K562 (cell line): ENCODE data around the gene DRD1. TPM values are rescaled to one million over a fixed set of nuclear protein-coding genes. Genes with fewer than 3 reads are reported as not detected.

ENCODE experiments used
- ATAC-seq: fragments of 200-7000 bp; cut with Tn5 transposase; 3 replicates; pipeline ENCODE4 v1.9.1; 2020; ENCODE audit warnings: moderate library complexity
- BruUV-seq: library from RNA; stranded (reverse); fragments of 400-500 nt; replicated peaks from 2 replicates; lab custom pipeline; 2021; lab: Mats Ljungman, UMichigan
- CTCF ChIA-PET: fragments of 300-600 bp; formaldehyde crosslinking; extraction: SDS; loops from one replicate; lab custom pipeline; 2021; ENCODE audit warnings: low intra/inter-chr PET ratio; lab: Yijun Ruan, JAX
- POLR2A ChIA-PET: fragments of 300-600, 350-650 bp; sonication (Branson Sonifier 250); formaldehyde crosslinking; extraction: SDS; loops from one replicate; lab custom pipeline; 2021; ENCODE audit warnings: antibody characterized with exemption, inconsistent platforms; lab: Yijun Ruan, JAX
- DNase-seq, 4 experiments: peaks; one replicate each; pipeline versions ENCODE4 v3.0.0 to v3.0.0-alpha.2; 2011 to 2018; ENCODE audit warnings: low spot score in 3 of 4, mixed read lengths in 3 of 4; ENCODE audit errors: extremely low read depth in 1 of 4
- FAIRE-seq: peaks from 2 replicates; lab custom pipeline; 2011; peaks lifted over from hg19 to GRCh38; lab: Jason Lieb, UNC
- H2AFZ ChIP-seq: 2 replicates; pipeline ENCODE4 v1.6.0; 2011; ENCODE audit warnings: low read depth, low read length, control low read depth, inconsistent platforms
- H3K27ac ChIP-seq: fragments of 200-600 bp; 3 replicates; pipeline ENCODE4 v1.8.0; 2011; ENCODE audit warnings: low read depth, mild to moderate bottlenecking, control low read depth, inconsistent platforms, low read length, moderate library complexity, mixed read lengths; ENCODE audit errors: extremely low read depth
- H3K27me3 ChIP-seq, 2 experiments: fragments of 300-600 bp in 1 of 2; 2 replicates in 1 of 2; 3 replicates in 1 of 2; pipeline versions ENCODE4 v1.6.0 to v1.8.0; 2011; ENCODE audit warnings: inconsistent platforms in 2 of 2, low read length in 2 of 2, mild to moderate bottlenecking in 1 of 2, mixed read lengths in 1 of 2, moderate library complexity in 1 of 2; ENCODE audit not compliant: control insufficient read depth in 2 of 2, insufficient read depth in 2 of 2
- H3K36me3 ChIP-seq: fragments of 300-600 bp; 3 replicates; pipeline ENCODE4 v1.8.0; 2011; ENCODE audit warnings: mild to moderate bottlenecking, low read length, inconsistent platforms; ENCODE audit not compliant: control insufficient read depth, insufficient read depth
- H3K4me1 ChIP-seq, 2 experiments: fragments of 200-600 bp in 1 of 2; replicated peaks in 1 of 2; 2 replicates in 1 of 2; 3 replicates in 1 of 2; pipeline versions ENCODE4 v1.5.1 to v1.8.0; 2011; ENCODE audit warnings: inconsistent platforms in 2 of 2, low read length in 2 of 2, mild to moderate bottlenecking in 1 of 2, mixed read lengths in 1 of 2, moderate library complexity in 1 of 2; ENCODE audit not compliant: control insufficient read depth in 2 of 2, insufficient read depth in 2 of 2
- H3K4me2 ChIP-seq: 2 replicates; pipeline ENCODE4 v1.6.1; 2011; ENCODE audit warnings: low read length, control low read depth, inconsistent platforms, mixed read lengths; ENCODE audit not compliant: insufficient read depth
- H3K4me3 ChIP-seq: fragments of 200-600 bp; sonication (generic), shearing (Covaris generic); 2 replicates; pipeline ENCODE4 v1.5.1; 2016; ENCODE audit warnings: control low read depth, inconsistent platforms
- H3K79me2 ChIP-seq: fragments of 200-600 bp; 3 replicates; pipeline ENCODE4 v1.8.0; 2011; ENCODE audit warnings: low read length, inconsistent platforms; ENCODE audit not compliant: control insufficient read depth, insufficient read depth
- H3K9ac ChIP-seq, 2 experiments: 2 replicates each; pipeline versions ENCODE4 v1.6.0 to v1.6.1; 2011; ENCODE audit warnings: low read depth in 2 of 2, low read length in 2 of 2, control low read depth in 1 of 2, inconsistent platforms in 1 of 2, mild to moderate bottlenecking in 1 of 2, mixed read lengths in 1 of 2; ENCODE audit not compliant: insufficient read depth in 1 of 2
- H3K9me1 ChIP-seq: one replicate; pipeline ENCODE4 v1.6.0; 2011; ENCODE audit warnings: inconsistent platforms, mild to moderate bottlenecking, low read length, moderate library complexity; ENCODE audit not compliant: control insufficient read depth, insufficient read depth
- H3K9me3 ChIP-seq: replicated peaks from 2 replicates; pipeline ENCODE4 v1.5.1; 2011; ENCODE audit warnings: low read depth, low read length, inconsistent platforms; ENCODE audit not compliant: control insufficient read depth, insufficient read depth
- H4K20me1 ChIP-seq: replicated peaks from 2 replicates; pipeline ENCODE4 v1.6.1; 2011; ENCODE audit warnings: low read length, inconsistent platforms, mixed read lengths; ENCODE audit not compliant: control insufficient read depth, insufficient read depth
- ARID1B ChIP-seq: fragments of 450-650 bp; IDR thresholded peaks from 2 replicates; pipeline ENCODE4 v1.6.1; 2016; ENCODE audit warnings: antibody characterized with exemption, mild to moderate bottlenecking, inconsistent platforms
- CBFA2T2 ChIP-seq: fragments of 450-650 bp; conservative IDR thresholded peaks from 2 replicates; pipeline ENCODE4 v1.6.1; 2017; ENCODE audit warnings: mild to moderate bottlenecking
- CCNT2 ChIP-seq: IDR thresholded peaks from 2 replicates; pipeline ENCODE4 v1.6.1; 2011; ENCODE audit warnings: borderline replicate concordance, low read depth, mild to moderate bottlenecking, moderate library complexity, mixed read lengths, low read length; ENCODE audit not compliant: insufficient read length; ENCODE audit errors: extremely low read depth
- CXXC5 ChIP-seq: fragments of 250-450 bp; sonication (Bioruptor Pico); IDR thresholded peaks from 2 replicates; pipeline ENCODE4 v1.8.0; 2022; ENCODE audit warnings: inconsistent platforms, mild to moderate bottlenecking, moderate library complexity
- ELF4 ChIP-seq: fragments of 450-650 bp; formaldehyde crosslinking; IDR thresholded peaks from 2 replicates; pipeline ENCODE4 v1.4.0; 2022; ENCODE audit warnings: missing genetic modification characterization
- HDAC6 ChIP-seq: IDR thresholded peaks from 2 replicates; pipeline ENCODE4 v1.6.1; 2012; ENCODE audit warnings: low read depth, mild to moderate bottlenecking, control low read depth, inconsistent platforms, low read length, moderate library complexity
- MYNN ChIP-seq, 2 experiments: sonication (generic); formaldehyde crosslinking in 1 of 2; IDR thresholded peaks; 2 replicates each; pipeline versions ENCODE4 v1.5.0 to v1.6.1; 2016 to 2020; ENCODE audit warnings: antibody characterized with exemption in 1 of 2, missing genetic modification reagents in 1 of 2
- SRSF7 ChIP-seq: fragments of 200-400 bp; formaldehyde crosslinking; optimal IDR thresholded peaks from 2 replicates; pipeline ENCODE3; 2017; ENCODE audit warnings: mild to moderate bottlenecking, low read depth, low read length
- ZBTB34 ChIP-seq: fragments of 250-450 bp; sonication (Bioruptor Pico); IDR thresholded peaks from 2 replicates; pipeline ENCODE4 v1.8.0; 2021; ENCODE audit warnings: mild to moderate bottlenecking, moderate library complexity
- ZNF143 ChIP-seq: sonication (generic); formaldehyde crosslinking; IDR thresholded peaks from 2 replicates; pipeline ENCODE4 v1.9.0; 2022; ENCODE audit warnings: mild to moderate bottlenecking, missing genetic modification reagents
- ZNF551 ChIP-seq: fragments of 250-450 bp; sonication (Bioruptor Pico); IDR thresholded peaks from 2 replicates; pipeline ENCODE4 v1.5.0; 2021; ENCODE audit warnings: mild to moderate bottlenecking, moderate library complexity
- WGBS: fragments of 100-300 bp; shearing (Covaris generic); methylation state at CpG from one replicate; pipeline ENCODE4 v1.1.6; 2016; ENCODE audit warnings: low coverage, mixed read lengths; ENCODE audit not compliant: insufficient coverage; ENCODE audit errors: missing lambda C conversion rate; 5-methylcytosine and 5-hydroxymethylcytosine counted together
- in situ Hi-C: fragments of 300-500 bp; cut with MboI; formaldehyde crosslinking; loops from 4 replicates; pipeline ENCODE4 v1.15.0; 2018; ENCODE audit warnings: inconsistent platforms, mixed read lengths
- intact Hi-C: fragments of 100-400 bp; cut with micrococcal nuclease; formaldehyde crosslinking; loops from 2 replicates; pipeline ENCODE4 v1.14.2; 2022
- polyA plus RNA-seq, 8 experiments: library from polyadenylated mRNA; depleted of rRNA in 4 of 8; stranded (reverse) in 5 of 8; unstranded in 3 of 8; fragments of >200 nt; fragmentation: Nextera tagmentation in 2 of 8; fragmentation: Illumina TruSeq in 1 of 8; extraction: Ambion mirVana in 2 of 8; extraction: Trizol in 1 of 8; gene quantifications; 2 replicates each; pipeline versions ENCODE4 v1.2.1 to v1.2.3, GENCODE V29; 2011 to 2014; ENCODE audit warnings: inconsistent platforms in 1 of 8, missing spikeins in 1 of 8
- total RNA-seq, 7 experiments: library from RNA; depleted of rRNA in 6 of 7; stranded (reverse); fragments of >200 nt in 6 of 7; fragmentation: Illumina TruSeq in 2 of 7; extraction: Trizol in 2 of 7; gene quantifications; 2 replicates each; pipeline versions ENCODE4 v1.2.1 to v1.2.3, GENCODE V29; 2011 to 2021; ENCODE audit warnings: low replicate concordance in 1 of 7
- TF ChIP-seq, protein P1 (sequence below): fragments of 250-450 bp; sonication (Bioruptor Pico); IDR thresholded peaks from 2 replicates; pipeline ENCODE4 v1.4.0; 2020; ENCODE audit warnings: mild to moderate bottlenecking, moderate library complexity

DRD1 gene
- total and polyA plus RNA-seq, 9 of the 15 experiments (the other 6 are each of a cell fraction or from before 2014, with no cell fraction given) = not detected

DNA sequence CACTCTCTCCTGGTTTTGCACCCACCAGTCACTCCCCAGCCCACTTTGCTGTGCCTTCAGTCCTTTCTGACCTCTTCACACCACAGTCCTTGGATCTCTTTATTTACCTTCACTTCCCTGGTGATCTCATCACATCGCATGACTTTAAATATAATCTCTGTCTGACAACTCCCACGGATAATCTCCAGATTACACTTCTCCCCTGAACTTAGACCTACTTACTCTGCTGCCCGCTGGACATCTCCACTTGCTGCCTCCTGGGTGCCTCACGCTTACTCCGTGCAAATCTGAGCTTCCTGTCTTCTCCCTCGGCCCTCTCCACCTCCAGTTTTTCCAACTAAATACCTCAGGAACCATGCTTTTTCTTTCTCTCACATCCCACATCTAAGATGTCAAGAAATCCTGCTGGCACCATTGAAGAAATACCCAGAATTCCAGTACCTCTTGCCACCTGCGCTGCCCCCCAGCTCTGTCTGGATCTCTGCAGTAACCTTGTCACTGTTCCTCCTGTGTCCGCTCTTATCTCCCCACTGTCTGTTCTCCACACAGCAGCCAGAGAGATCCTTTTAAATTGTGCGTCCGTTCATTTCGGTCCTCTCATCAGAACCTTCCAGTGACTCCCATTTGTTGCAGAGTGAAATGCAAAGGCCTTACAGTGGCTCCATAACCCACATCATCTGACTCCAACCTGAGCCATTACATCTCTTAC lies 43.7 kb upstream of the DRD1 start:
- H3K4me3 ChIP-seq = no peak overlapping the region
- ChIA-PET POLR2A (interaction anchor here (0.7 to 1.2 kb wide), 2 partner anchors 10 to 105 kb away, joined by 3 to 4 read pairs; partner anchors contain the start of gene SFXN1), CTCF (no interaction called here)
- intact Hi-C loops (no loop called here), in situ Hi-C loops (no loop called here)
- peaks cover 94% of the 10 kb centered on the region for H3K36me3 ChIP-seq
- peaks cover 4 to 5% of the 10 kb centered on the region in 2 experiments; a peak in 3 of 5 replicates for H3K4me1 ChIP-seq
- H3K27ac ChIP-seq = no peak overlapping the region
- no peaks in the 10 kb centered on the region for H3K9me1 ChIP-seq
- H3K9me3 ChIP-seq = no peaks in the 10 kb centered on the region
- no peaks in the 10 kb centered on the region for H3K27me3 ChIP-seq
- H3K79me2 ChIP-seq = peaks cover 98% of the 10 kb centered on the region
- peaks cover 54% of the 10 kb centered on the region for H4K20me1 ChIP-seq
- 83% methylated on average over 11 of the region's 11 CpGs for WGBS
- ATAC-seq (no peak), DNase-seq (no peak), FAIRE-seq (no peak)
- H3K4me2 ChIP-seq = no peak overlapping the region
- no peak for TF ChIP-seq CXXC5 (CRISPR knock-in tag)
- no peak for TF ChIP-seq CCNT2
- no peak for TF ChIP-seq MYNN (IDR thresholded peaks at IDR 0.05)
- TF ChIP-seq MYNN (CRISPR knock-in tag; IDR thresholded peaks at IDR 0.05) = no peak
- no peak for TF ChIP-seq SRSF7
- no peak for TF ChIP-seq ELF4 (CRISPR knock-in tag)
- TF ChIP-seq ZNF143 (CRISPR knock-in tag) = no peak
- TF ChIP-seq ZNF551 = no peak
- no peak for TF ChIP-seq ZBTB34 (CRISPR knock-in tag)
- TF ChIP-seq, protein P1, sequence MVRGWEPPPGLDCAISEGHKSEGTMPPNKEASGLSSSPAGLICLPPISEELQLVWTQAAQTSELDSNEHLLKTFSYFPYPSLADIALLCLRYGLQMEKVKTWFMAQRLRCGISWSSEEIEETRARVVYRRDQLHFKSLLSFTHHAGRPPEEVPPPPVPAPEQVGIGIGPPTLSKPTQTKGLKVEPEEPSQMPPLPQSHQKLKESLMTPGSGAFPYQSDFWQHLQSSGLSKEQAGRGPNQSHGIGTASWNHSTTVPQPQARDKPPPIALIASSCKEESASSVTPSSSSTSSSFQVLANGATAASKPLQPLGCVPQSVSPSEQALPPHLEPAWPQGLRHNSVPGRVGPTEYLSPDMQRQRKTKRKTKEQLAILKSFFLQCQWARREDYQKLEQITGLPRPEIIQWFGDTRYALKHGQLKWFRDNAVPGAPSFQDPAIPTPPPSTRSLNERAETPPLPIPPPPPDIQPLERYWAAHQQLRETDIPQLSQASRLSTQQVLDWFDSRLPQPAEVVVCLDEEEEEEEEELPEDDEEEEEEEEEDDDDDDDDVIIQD (CRISPR knock-in tag) = no peak
- no peak for TF ChIP-seq ARID1B
- TF ChIP-seq CBFA2T2 = no peak
- no peak for TF ChIP-seq HDAC6
- H3K9ac ChIP-seq = no peak overlapping the region
- no peak overlapping the region for H2AFZ ChIP-seq
- BruUV-seq = no TSS peak
